Smooth muscle cell (in vitro differentiated cells): Measurements from ENCODE around the gene HAL. TPM values are rescaled to one million over a fixed set of nuclear protein-coding genes. Genes with fewer than 3 reads are reported as not detected.

Source experiments
- DNase-seq: peaks from one replicate; lab custom pipeline; 2025; ENCODE audit not compliant: unreplicated experiment; lab: John Stamatoyannopoulos, UW
- H2AFZ ChIP-seq: fragments of 200-600 bp; sonication (generic); 2 replicates; pipeline ENCODE4 v1.6.0; 2016; ENCODE audit warnings: antibody characterized with exemption, low read depth, mild to moderate bottlenecking
- H3F3A ChIP-seq: fragments of 200-600 bp; sonication (generic); 2 replicates; pipeline ENCODE4 v1.6.0; 2017; ENCODE audit warnings: antibody characterized with exemption, low read depth
- H3K27ac ChIP-seq: fragments of 200-600 bp; sonication (generic); 2 replicates; pipeline ENCODE4 v1.5.1; 2016; ENCODE audit warnings: low read depth, mild to moderate bottlenecking
- H3K27me3 ChIP-seq: fragments of 200-600 bp; sonication (generic); 2 replicates; pipeline ENCODE4 v1.6.1; 2016; ENCODE audit warnings: low read depth, mild to moderate bottlenecking
- H3K36me3 ChIP-seq: fragments of 200-600 bp; sonication (generic); 2 replicates; pipeline ENCODE4 v1.5.1; 2016; ENCODE audit warnings: low read depth
- H3K4me1 ChIP-seq: fragments of 200-600 bp; sonication (generic); 2 replicates; pipeline ENCODE4 v1.5.1; 2016; ENCODE audit warnings: low read depth
- H3K4me2 ChIP-seq: fragments of 200-600 bp; sonication (generic); 2 replicates; pipeline ENCODE4 v1.6.0; 2016; ENCODE audit warnings: mild to moderate bottlenecking
- H3K4me3 ChIP-seq: fragments of 200-600 bp; sonication (generic); 2 replicates; pipeline ENCODE4 v1.5.1; 2016; ENCODE audit warnings: mild to moderate bottlenecking
- H3K79me2 ChIP-seq: fragments of 200-600 bp; sonication (generic); 2 replicates; pipeline ENCODE4 v1.6.0; 2016; ENCODE audit warnings: low read depth, mild to moderate bottlenecking
- H3K9ac ChIP-seq: fragments of 200-600 bp; sonication (generic); 2 replicates; pipeline ENCODE4 v1.6.0; 2016; ENCODE audit warnings: low read depth
- H3K9me3 ChIP-seq: fragments of 200-600 bp; sonication (generic); replicated peaks from 2 replicates; pipeline ENCODE4 v1.5.1; 2016; ENCODE audit warnings: low read depth
- H4K20me1 ChIP-seq: fragments of 200-600 bp; sonication (generic); 2 replicates; pipeline ENCODE4 v1.6.0; 2016; ENCODE audit warnings: low read depth
- CTCF ChIP-seq: fragments of 200-600 bp; sonication (generic); IDR thresholded peaks from 2 replicates; pipeline ENCODE4 v1.5.1; 2017; ENCODE audit warnings: borderline replicate concordance, mild to moderate bottlenecking, antibody characterized with exemption; ENCODE audit not compliant: insufficient read depth, poor library complexity, severe bottlenecking
- WGBS: methylation state at CpG from one replicate; pipeline ENCODE4 v1.1.7; 2016; ENCODE audit warnings: low lambda C conversion rate; 5-methylcytosine and 5-hydroxymethylcytosine counted together
- polyA plus RNA-seq: library from polyadenylated mRNA; unstranded; fragments of >200 nt; fragmentation: Nextera tagmentation; extraction: Ambion mirVana; gene quantifications from 2 replicates; pipeline ENCODE4 v1.2.1, GENCODE V29; 2016
- total RNA-seq: library from RNA; depleted of rRNA; stranded (reverse); fragments of >200 nt; gene quantifications from 2 replicates; pipeline ENCODE4 v1.2.3, GENCODE V29; 2014

The HAL gene
- total and polyA plus RNA-seq, 2 experiments from 2014 or later, result 0.31 TPM; not detected in 1

GRCh38 chr12:95997276-95997675, 1.1 kb upstream of the HAL start:
- H3K27ac ChIP-seq, result no peak overlapping the region
- H3K79me2 ChIP-seq, result no peaks in the 10 kb centered on the region
- TF ChIP-seq CTCF, result no peak
- H3F3A ChIP-seq, result no peaks in the 10 kb centered on the region
- H4K20me1 ChIP-seq, result no peaks in the 10 kb centered on the region
- H3K4me3 ChIP-seq, result no peak overlapping the region
- no peak overlapping the region for H2AFZ ChIP-seq
- DNase-seq, result no peak
- H3K4me1 ChIP-seq, result no peaks in the 10 kb centered on the region
- 90% methylated on average over 3 of the region's 3 CpGs for WGBS
- no peaks in the 10 kb centered on the region for H3K9me3 ChIP-seq
- H3K9ac ChIP-seq, result no peak overlapping the region
- H3K4me2 ChIP-seq, result no peak overlapping the region
- H3K36me3 ChIP-seq, result no peaks in the 10 kb centered on the region
- H3K27me3 ChIP-seq, result no peaks in the 10 kb centered on the region

- Histone ChIP-seq H3K9ac (no peak overlapping the region), H3K36me3 (no peaks in the 10 kb centered on the region), H3K4me1 (no peaks in the 10 kb centered on the region), H3K27ac (no peak overlapping the region), H4K20me1 (no peaks in the 10 kb centered on the region), H3K9me3 (no peaks in the 10 kb centered on the region), H3F3A (no peaks in the 10 kb centered on the region), H3K27me3 (no peaks in the 10 kb centered on the region), H3K79me2 (no peaks in the 10 kb centered on the region), H3K4me2 (no peak overlapping the region), H2AFZ (no peak overlapping the region), H3K4me3 (no peak overlapping the region)
- TF ChIP-seq CTCF, result no peak
- WGBS, result 94% methylated on average over 29 of the region's 29 CpGs
- no peak for DNase-seq
Observed at GRCh38 chr12:95995238-95996031, 709 bp downstream of the HAL start.

GRCh38 chr12:95994476-95994875, 1.7 kb downstream of the HAL start:
- 67% methylated on average over 5 of the region's 5 CpGs for WGBS
- H3K27me3 ChIP-seq, result no peaks in the 10 kb centered on the region
- no peaks in the 10 kb centered on the region for H4K20me1 ChIP-seq
- H3K4me2 ChIP-seq, result no peak overlapping the region
- no peaks in the 10 kb centered on the region for H3K79me2 ChIP-seq
- H3K9me3 ChIP-seq, result no peaks in the 10 kb centered on the region
- H3F3A ChIP-seq, result no peaks in the 10 kb centered on the region
- H3K27ac ChIP-seq, result no peak overlapping the region
- no peaks in the 10 kb centered on the region for H3K4me1 ChIP-seq
- DNase-seq, result no peak
- H3K9ac ChIP-seq, result no peak overlapping the region
- H3K36me3 ChIP-seq, result no peaks in the 10 kb centered on the region
- no peak for TF ChIP-seq CTCF
- no peak overlapping the region for H3K4me3 ChIP-seq
- no peak overlapping the region for H2AFZ ChIP-seq

GRCh38 chr12:95993907-95994306, 2.2 kb downstream of the HAL start:
- Histone ChIP-seq H3K9me3 (no peaks in the 10 kb centered on the region), H3K36me3 (no peaks in the 10 kb centered on the region), H3K4me1 (no peaks in the 10 kb centered on the region), H3K4me2 (no peak overlapping the region), H4K20me1 (no peaks in the 10 kb centered on the region), H3K4me3 (no peak overlapping the region), H3K27me3 (no peaks in the 10 kb centered on the region), H2AFZ (no peak overlapping the region), H3K27ac (no peak overlapping the region), H3K79me2 (no peaks in the 10 kb centered on the region), H3F3A (no peaks in the 10 kb centered on the region), H3K9ac (no peak overlapping the region)
- TF ChIP-seq CTCF, result no peak
- DNase-seq, result no peak
- WGBS, result 98% methylated on average over 7 of the region's 7 CpGs
